IMR-90 (cell line): ENCODE data around the gene SLITRK3. TPM values are rescaled to one million over a fixed set of nuclear protein-coding genes. Genes with fewer than 3 reads are reported as not detected.

Experiments
- ATAC-seq: fragments of 200-7000 bp; cut with Tn5 transposase; 2 replicates; pipeline ENCODE4 v1.9.1; 2020; ENCODE audit warnings: low read depth, mild to moderate bottlenecking, moderate library complexity
- BruUV-seq: library from RNA; stranded (reverse); fragments of 400-500 nt; replicated peaks from 2 replicates; lab custom pipeline; 2021; lab: Mats Ljungman, UMichigan
- CTCF ChIA-PET: fragments of 300-600 bp; formaldehyde crosslinking; extraction: SDS; loops from one replicate; lab custom pipeline; 2021; ENCODE audit warnings: antibody characterized with exemption; lab: Yijun Ruan, JAX
- POLR2A ChIA-PET: fragments of 300-600 bp; sonication (Branson Sonifier 250); formaldehyde crosslinking; loops from one replicate; lab custom pipeline; 2022; ENCODE audit warnings: antibody characterized with exemption; ENCODE audit not compliant: unreplicated experiment; lab: Charles Lee
- DNase-seq: peaks from one replicate; pipeline ENCODE4 v3.0.0; 2013
- H2AFZ ChIP-seq: replicated peaks from 2 replicates; pipeline ENCODE3; 2013; ENCODE audit warnings: low read length, mild to moderate bottlenecking; ENCODE audit not compliant: poor library complexity
- H2AK5ac ChIP-seq: 2 replicates; pipeline ENCODE4 v1.6.1; 2013; ENCODE audit warnings: low read depth, low read length, inconsistent platforms
- H2AK9ac ChIP-seq: replicated peaks from 2 replicates; pipeline ENCODE3; 2013; ENCODE audit warnings: mild to moderate bottlenecking, low read depth, low read length, moderate library complexity; ENCODE audit not compliant: poor library complexity
- H2BK120ac ChIP-seq: 2 replicates; pipeline ENCODE4 v1.6.1; 2013; ENCODE audit warnings: low read depth, low read length, inconsistent platforms
- H2BK15ac ChIP-seq: 3 replicates; pipeline ENCODE4 v1.6.1; 2013; ENCODE audit warnings: low read depth, low read length, inconsistent platforms
- H2BK20ac ChIP-seq: 2 replicates; pipeline ENCODE4 v1.6.1; 2013; ENCODE audit warnings: low read depth, mild to moderate bottlenecking, inconsistent platforms, low read length, moderate library complexity
- H2BK5ac ChIP-seq: 2 replicates; pipeline ENCODE4 v1.6.1; 2013; ENCODE audit warnings: mild to moderate bottlenecking, low read depth, low read length, inconsistent platforms; ENCODE audit not compliant: poor library complexity, severe bottlenecking
- H3K14ac ChIP-seq: replicated peaks from 2 replicates; pipeline ENCODE4 v1.6.1; 2013; ENCODE audit warnings: low read depth, low read length, inconsistent platforms
- H3K18ac ChIP-seq: 2 replicates; pipeline ENCODE4 v1.6.1; 2013; ENCODE audit warnings: low read depth, low read length, control low read depth
- H3K23ac ChIP-seq: 2 replicates; pipeline ENCODE4 v1.6.1; 2013; ENCODE audit warnings: low read depth, low read length, inconsistent platforms
- H3K27ac ChIP-seq: 2 replicates; pipeline ENCODE4 v1.5.1; 2013; ENCODE audit warnings: mild to moderate bottlenecking, control low read depth, low read length; ENCODE audit not compliant: insufficient read depth
- H3K27me3 ChIP-seq: 2 replicates; pipeline ENCODE4 v1.6.1; 2013; ENCODE audit warnings: low read length; ENCODE audit not compliant: control insufficient read depth, insufficient read depth
- H3K36me3 ChIP-seq: 2 replicates; pipeline ENCODE4 v1.6.1; 2013; ENCODE audit warnings: low read length, mixed read lengths; ENCODE audit not compliant: control insufficient read depth, insufficient read depth
- H3K4ac ChIP-seq: 2 replicates; pipeline ENCODE4 v1.6.1; 2013; ENCODE audit warnings: low read depth, low read length, inconsistent platforms
- H3K4me1 ChIP-seq: 2 replicates; pipeline ENCODE4 v1.6.1; 2013; ENCODE audit warnings: low read length, mixed read lengths; ENCODE audit not compliant: control insufficient read depth, insufficient read depth
- H3K4me2 ChIP-seq: 2 replicates; pipeline ENCODE4 v1.6.1; 2013; ENCODE audit warnings: low read depth, mild to moderate bottlenecking, control low read depth, low read length, moderate library complexity
- H3K4me3 ChIP-seq: 2 replicates; pipeline ENCODE4 v1.5.1; 2013; ENCODE audit warnings: low read depth, mild to moderate bottlenecking, control low read depth, low read length, moderate library complexity; ENCODE audit not compliant: insufficient read depth
- H3K56ac ChIP-seq: 2 replicates; pipeline ENCODE4 v1.6.1; 2013; ENCODE audit warnings: low read length, inconsistent platforms; ENCODE audit not compliant: insufficient read depth; ENCODE audit errors: extremely low read depth
- H3K79me1 ChIP-seq, 2 experiments: 2 replicates each; pipeline ENCODE4 v1.6.1; 2013; ENCODE audit warnings: low read length in 2 of 2, inconsistent platforms in 1 of 2, low read depth in 1 of 2
- H3K9ac ChIP-seq: 2 replicates; pipeline ENCODE4 v1.6.1; 2013; ENCODE audit warnings: low read depth, low read length, control low read depth
- H3K9me1 ChIP-seq: 2 replicates; pipeline ENCODE4 v1.6.1; 2013; ENCODE audit warnings: low read length, inconsistent platforms; ENCODE audit not compliant: insufficient read depth
- H3K9me3 ChIP-seq: 2 replicates; pipeline ENCODE4 v1.6.1; 2013; ENCODE audit warnings: low read length; ENCODE audit not compliant: control insufficient read depth, insufficient read depth
- H4K20me1 ChIP-seq: 2 replicates; pipeline ENCODE4 v1.6.1; 2013; ENCODE audit warnings: low read length, inconsistent platforms; ENCODE audit not compliant: insufficient read depth
- H4K5ac ChIP-seq: 2 replicates; pipeline ENCODE4 v1.6.1; 2013; ENCODE audit warnings: mild to moderate bottlenecking, low read depth, low read length, control low read depth
- H4K8ac ChIP-seq, 2 experiments: 2 replicates each; pipeline ENCODE4 v1.6.1; 2013; ENCODE audit warnings: low read depth in 2 of 2, low read length in 2 of 2, control low read depth in 1 of 2, inconsistent platforms in 1 of 2
- H4K91ac ChIP-seq: 2 replicates; pipeline ENCODE4 v1.6.1; 2013; ENCODE audit warnings: low read depth, low read length, inconsistent platforms; ENCODE audit not compliant: insufficient read depth
- FOS ChIP-seq: fragments of 150-350 bp; IDR thresholded peaks from 2 replicates; pipeline ENCODE4 v1.6.1; 2016; ENCODE audit warnings: low read depth, low read length
- MAFK ChIP-seq: IDR thresholded peaks from 2 replicates; pipeline ENCODE4 v1.6.1; 2012; ENCODE audit warnings: low read depth, low read length, improper control_type of control experiment
- MXI1 ChIP-seq: IDR thresholded peaks from 2 replicates; pipeline ENCODE4 v1.6.1; 2012; ENCODE audit warnings: low read depth, mild to moderate bottlenecking, low read length, moderate library complexity, borderline replicate concordance
- USF2 ChIP-seq: fragments of 150-350 bp; IDR thresholded peaks from 2 replicates; pipeline ENCODE4 v1.6.1; 2017; ENCODE audit warnings: mild to moderate bottlenecking, antibody characterized with exemption, low read length, low read depth
- WGBS, 2 experiments: methylation state at CpG; one replicate each; pipeline versions ENCODE4 v1.1.5 to v1.1.7; 2013; ENCODE audit warnings: missing lambda C conversion rate in 2 of 2; ENCODE audit not compliant: insufficient read length in 1 of 2; ENCODE audit errors: extremely low coverage in 2 of 2; 5-methylcytosine and 5-hydroxymethylcytosine counted together
- dilution Hi-C: fragments of 300-500 bp; cut with HindIII; formaldehyde crosslinking; loops from one replicate; pipeline ENCODE4 v1.14.3; 2018; ENCODE audit warnings: low sequenced_read_pairs; ENCODE audit not compliant: unreplicated experiment
- in situ Hi-C: fragments of 300-500 bp; cut with MboI; formaldehyde crosslinking; loops from 3 replicates; pipeline ENCODE4 v1.14.3; 2019; ENCODE audit warnings: low sequenced_read_pairs, inconsistent platforms, mixed read lengths
- intact Hi-C: fragments of 100-400 bp; cut with micrococcal nuclease; formaldehyde crosslinking; loops from 2 replicates; pipeline ENCODE4 v1.10.0; 2022
- polyA plus RNA-seq, 3 experiments: library from polyadenylated mRNA; depleted of rRNA; stranded (reverse); fragments of >200 nt; gene quantifications; 2 replicates each; pipeline ENCODE4 v1.2.3, GENCODE V29; 2012; ENCODE audit warnings: low replicate concordance in 1 of 3
- total RNA-seq: library from RNA; depleted of rRNA; stranded (reverse); fragments of >200 nt; gene quantifications from 2 replicates; pipeline ENCODE4 v1.2.3, GENCODE V29; 2012

SLITRK3 gene
- total and polyA plus RNA-seq, 2 of the 4 experiments (the other 2 are of a cell fraction): not detected

- H2BK120ac ChIP-seq: no peak overlapping the region
- H2AK5ac ChIP-seq: no peak overlapping the region
- H2AFZ ChIP-seq: no peak overlapping the region
- intact Hi-C loops (no loop called here), in situ Hi-C loops (no loop called here), dilution Hi-C loops (no loop called here)
- H3K56ac ChIP-seq: no peak overlapping the region
- no peak overlapping the region for H4K5ac ChIP-seq
- no peak overlapping the region for H4K91ac ChIP-seq
- H4K20me1 ChIP-seq: no peaks in the 10 kb centered on the region
- no peak for DNase-seq
- H3K27me3 ChIP-seq: peaks cover 4% of the 10 kb centered on the region; the same call in 1 of the 2 replicates
- BruUV-seq: no TSS peak
- H3K4me2 ChIP-seq: no peak overlapping the region
- H3K14ac ChIP-seq: no peak overlapping the region
- H3K4me1 ChIP-seq: no peaks in the 10 kb centered on the region
- no peak overlapping the region for H3K23ac ChIP-seq
- TF ChIP-seq MAFK: no peak
- no peak for TF ChIP-seq FOS
- no peak for TF ChIP-seq MXI1
- no peak for TF ChIP-seq USF2
- H2BK5ac ChIP-seq: no peak overlapping the region
- WGBS, 2 experiments: no CpG with 5 or more reads among the region's 12 CpGs
- no peak overlapping the region for H2BK20ac ChIP-seq
- no peaks in the 10 kb centered on the region for H3K9me3 ChIP-seq
- no peak overlapping the region for H2BK15ac ChIP-seq
- ChIA-PET POLR2A (no interaction called here), CTCF (no interaction called here)
- H3K36me3 ChIP-seq: no peaks in the 10 kb centered on the region
- no peak overlapping the region for H4K8ac ChIP-seq
- no peak overlapping the region for H3K4ac ChIP-seq
- ATAC-seq: no peak
- no peak overlapping the region for H3K9ac ChIP-seq
- H3K79me1 ChIP-seq: no peaks in the 10 kb centered on the region
- no peak overlapping the region for H3K18ac ChIP-seq
- H3K27ac ChIP-seq: no peak overlapping the region
- no peak overlapping the region for H3K4me3 ChIP-seq
- no peak overlapping the region for H2AK9ac ChIP-seq
- no peaks in the 10 kb centered on the region for H3K9me1 ChIP-seq
Observed at GRCh38 chr3:165188452-165188851, 7.7 kb downstream of the SLITRK3 start.
